ENCODE data around the gene PRICKLE4.

PRICKLE4 gene

GRCh38 chr6:41771058-41771983, 9.3 kb upstream of the PRICKLE4 start:
- no peak for DNase-seq (ENCODE audit: low spot score)

- DNase-seq (ENCODE audit: low spot score) = no peak
Measured at GRCh38 chr6:41774841-41775240, 5.7 kb upstream of the PRICKLE4 start.

- DNase-seq (ENCODE audit: low spot score) = no peak
Measured at GRCh38 chr6:41775293-41775882, 5.2 kb upstream of the PRICKLE4 start.

GRCh38 chr6:41777551-41778285, 2.9 kb upstream of the PRICKLE4 start:
- no peak for DNase-seq (ENCODE audit: low spot score)

GRCh38 chr6:41778895-41779294, 1.7 kb upstream of the PRICKLE4 start:
- no peak for DNase-seq (ENCODE audit: low spot score)

DNA sequence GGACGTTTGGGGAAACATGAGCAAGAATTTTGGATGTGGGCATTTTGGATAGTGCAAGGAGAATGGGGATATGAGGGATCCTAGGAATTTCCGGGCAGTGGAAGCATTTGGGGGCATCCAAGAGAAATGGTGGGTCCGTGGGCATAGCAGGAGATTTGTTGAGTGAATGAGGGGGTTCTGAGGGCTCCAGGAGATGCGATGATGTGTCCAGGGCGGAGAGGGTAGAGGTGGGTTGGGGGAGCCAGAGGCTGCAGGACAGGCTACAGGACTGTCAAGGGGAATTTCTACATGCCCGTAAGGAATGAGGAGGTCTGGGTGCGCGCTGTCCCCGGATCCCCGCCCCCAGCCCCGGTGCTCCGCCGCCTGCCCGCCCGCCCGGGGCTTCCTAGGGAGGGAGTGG, 1.2 kb upstream of the PRICKLE4 start:
- no peak for DNase-seq (ENCODE audit: low spot score)

- peak; percentile 90 for DNase-seq (ENCODE audit: low spot score)
Measured at GRCh38 chr6:41779788-41780550, 613 bp upstream of the PRICKLE4 start, which contains the start of gene FRS3. Gene FRS3, minus strand, starts transcription at chr6:41779900. Its CDS starts 2,913 bp downstream, at chr6:41776987.

DNA sequence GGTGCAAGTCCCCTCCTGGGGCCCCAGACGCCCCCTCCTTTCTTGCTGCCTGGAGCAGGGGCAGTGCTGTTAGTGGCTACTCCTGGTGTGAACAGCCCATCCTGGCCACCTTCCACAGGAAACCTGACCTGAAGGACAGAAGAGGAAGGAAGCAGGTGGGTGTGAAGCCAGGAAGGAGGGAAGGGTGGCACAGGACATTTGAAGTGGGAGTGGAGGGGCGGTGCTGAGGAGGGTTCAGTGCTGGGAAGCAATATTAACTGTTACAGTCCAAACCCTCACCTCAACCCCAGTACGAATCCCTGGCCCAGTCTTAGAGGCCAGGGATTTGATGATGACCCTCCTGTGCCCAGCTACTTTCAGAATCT, 766 bp downstream of the PRICKLE4 start:
- no peak for DNase-seq (ENCODE audit: low spot score)

GRCh38 chr6:41783106-41783780, 2.7 kb downstream of the PRICKLE4 start:
- no peak for DNase-seq (ENCODE audit: low spot score)

GRCh38 chr6:41784581-41785171, 4.1 kb downstream of the PRICKLE4 start:
- no peak for DNase-seq (ENCODE audit: low spot score)

DNA sequence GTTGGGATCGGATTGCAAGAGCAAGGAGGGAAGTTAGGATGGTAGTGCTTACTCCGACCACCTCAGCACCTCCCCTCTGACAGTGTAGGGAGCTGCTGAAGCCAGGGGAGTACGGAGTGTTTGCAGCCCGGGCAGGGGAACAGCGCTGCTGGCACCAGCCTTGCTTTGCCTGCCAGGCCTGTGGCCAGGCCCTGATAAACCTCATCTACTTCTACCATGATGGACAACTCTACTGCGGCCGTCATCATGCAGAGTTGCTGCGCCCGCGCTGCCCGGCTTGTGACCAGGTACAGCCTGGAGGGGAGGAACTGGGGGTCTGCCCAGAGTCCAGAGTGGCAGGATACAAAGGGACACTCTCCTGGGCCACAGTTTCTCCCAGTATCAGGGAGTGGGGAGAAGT, 4.7 kb downstream of the PRICKLE4 start:
- DNase-seq (ENCODE audit: low spot score) = no peak

DNA sequence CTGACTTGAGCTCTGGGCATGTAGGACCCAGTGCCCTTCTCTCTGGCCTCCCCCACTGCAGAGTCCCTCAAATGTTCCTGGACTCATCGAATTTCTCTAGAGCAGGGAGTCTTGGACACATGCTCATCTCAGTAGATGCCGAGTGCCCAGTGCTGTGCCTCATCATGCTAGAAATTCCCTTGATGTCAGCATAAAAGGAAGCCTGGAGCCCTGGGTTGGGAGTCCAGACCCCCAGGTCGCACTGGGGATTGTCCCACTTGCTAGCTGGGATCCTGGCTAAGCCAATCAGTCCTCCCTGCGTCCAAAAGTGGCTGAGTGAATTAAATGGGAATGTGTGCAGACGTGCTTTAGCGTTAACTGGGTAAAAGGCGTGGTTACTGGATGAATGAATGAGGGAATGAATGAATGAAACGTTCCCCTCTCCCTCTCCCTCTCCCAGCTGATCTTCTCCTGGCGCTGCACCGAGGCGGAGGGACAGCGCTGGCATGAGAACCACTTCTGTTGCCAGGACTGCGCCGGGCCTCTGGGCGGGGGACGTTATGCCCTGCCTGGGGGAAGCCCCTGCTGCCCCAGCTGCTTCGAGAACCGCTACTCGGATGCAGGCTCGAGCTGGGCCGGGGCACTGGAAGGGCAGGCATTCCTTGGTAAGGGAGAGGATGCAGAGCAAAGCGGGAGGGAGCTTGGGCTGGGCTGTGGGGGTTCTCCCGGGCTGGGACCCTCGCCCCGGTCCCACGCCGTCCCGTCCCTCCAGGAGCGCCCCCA, 5.3 kb downstream of the PRICKLE4 start:
- DNase-seq (ENCODE audit: low spot score) = no peak

- DNase-seq (ENCODE audit: low spot score) = peak; percentile 68
Measured at GRCh38 chr6:41786451-41787218, 6.1 kb downstream of the PRICKLE4 start.

- peak; percentile 86 for DNase-seq (ENCODE audit: low spot score)
Measured at GRCh38 chr6:41787219-41787917, 6.8 kb downstream of the PRICKLE4 start, which contains the start of gene TOMM6. Gene TOMM6, plus strand, starts transcription at chr6:41787694. Its CDS starts 4 bp downstream, at chr6:41787698.

GRCh38 chr6:41789390-41789724, 8.8 kb downstream of the PRICKLE4 start:
- no peak for DNase-seq (ENCODE audit: low spot score)

DNA sequence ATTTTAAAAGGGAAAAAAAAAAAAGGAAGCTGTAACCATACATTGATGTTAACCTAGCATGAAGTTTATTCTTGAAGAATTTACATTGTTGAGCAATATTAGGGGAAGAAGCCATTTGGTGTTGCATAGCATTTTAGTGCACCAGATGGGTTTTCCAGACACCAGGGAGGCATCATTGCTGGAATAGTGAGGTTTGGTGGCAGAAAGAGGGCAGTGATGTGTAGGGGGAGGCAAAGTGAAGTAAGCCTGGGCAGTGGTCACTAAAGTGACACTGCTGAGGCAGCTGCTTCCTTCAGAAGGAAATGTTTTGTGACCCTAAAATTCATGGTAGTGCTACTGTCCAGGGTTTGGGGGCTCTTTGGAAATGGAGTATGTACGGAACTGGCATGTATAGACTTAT, 9.5 kb downstream of the PRICKLE4 start:
- DNase-seq (ENCODE audit: low spot score) = no peak

GRCh38 chr6:41791305-41791704, 10.7 kb downstream of the PRICKLE4 start:
- no peak for DNase-seq (ENCODE audit: low spot score)

GRCh38 chr6:41791984-41792383, 11.4 kb downstream of the PRICKLE4 start:
- DNase-seq (ENCODE audit: low spot score) = no peak

DNA sequence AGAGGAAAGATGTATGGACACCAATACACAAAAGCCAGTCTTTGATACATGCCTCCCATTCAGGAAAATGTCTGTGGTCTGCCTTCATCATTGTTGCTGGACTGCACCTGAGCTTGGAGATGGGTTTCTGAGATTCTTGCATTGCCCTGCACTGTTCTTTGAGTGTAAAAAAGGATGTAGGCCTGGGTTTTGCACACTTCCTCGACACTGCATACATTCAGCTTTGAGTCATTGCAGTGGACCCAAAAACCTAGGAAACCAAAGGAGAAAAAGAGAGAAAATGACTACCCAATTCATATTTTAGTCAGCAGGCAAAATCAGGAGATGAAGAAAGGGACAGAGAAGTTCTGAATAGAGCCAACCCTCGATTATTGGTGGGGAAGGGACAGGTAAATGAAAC, 15.9 kb downstream of the PRICKLE4 start:
- DNase-seq (ENCODE audit: low spot score) = no peak

Data from kidney capillary endothelial cell (primary cell).